NCI-H748 (cell line): ENCODE measurements around the gene DRD4.

ENCODE experiments used
- DNase-seq: peaks from one replicate; lab custom pipeline; 2025; ENCODE audit not compliant: unreplicated experiment; lab: John Stamatoyannopoulos, UW

Gene DRD4

GRCh38 chr11:636511-637332, at the start of gene DRD4:
Gene DRD4, plus strand, starts transcription at chr11:637269. Its CDS starts 36 bp downstream, at chr11:637305.
- DNase-seq: no peak

- no peak for DNase-seq
Measured at GRCh38 chr11:587546-587945, 49.5 kb upstream of the DRD4 start.

- no peak for DNase-seq
Measured at GRCh38 chr11:587978-588380, 49.1 kb upstream of the DRD4 start.

- DNase-seq: no peak
Measured at GRCh38 chr11:589798-590197, 47.3 kb upstream of the DRD4 start.

- DNase-seq: no peak
Measured at GRCh38 chr11:590997-591396, 46.1 kb upstream of the DRD4 start.

- no peak for DNase-seq
Measured at GRCh38 chr11:592501-592900, 44.6 kb upstream of the DRD4 start.

- no peak for DNase-seq
Measured at GRCh38 chr11:592918-593317, 44.2 kb upstream of the DRD4 start.

- no peak for DNase-seq
Measured at GRCh38 chr11:593347-593746, 43.7 kb upstream of the DRD4 start.

GRCh38 chr11:595400-595799, 41.7 kb upstream of the DRD4 start:
- DNase-seq: no peak

- no peak for DNase-seq
Measured at GRCh38 chr11:596374-596773, 40.7 kb upstream of the DRD4 start.

- no peak for DNase-seq
Measured at GRCh38 chr11:597166-597725, 39.8 kb upstream of the DRD4 start.

GRCh38 chr11:598005-598680, 38.9 kb upstream of the DRD4 start:
- no peak for DNase-seq

- no peak for DNase-seq
Measured at GRCh38 chr11:601573-602245, 35.4 kb upstream of the DRD4 start.

- DNase-seq: no peak
Measured at GRCh38 chr11:603154-603553, 33.9 kb upstream of the DRD4 start.

GRCh38 chr11:605286-606129, 31.6 kb upstream of the DRD4 start:
- no peak for DNase-seq

- DNase-seq: no peak
Measured at GRCh38 chr11:606245-606644, 30.8 kb upstream of the DRD4 start.

GRCh38 chr11:607020-607780, 29.9 kb upstream of the DRD4 start:
- no peak for DNase-seq

GRCh38 chr11:607971-608659, 29.0 kb upstream of the DRD4 start:
- no peak for DNase-seq

- DNase-seq: no peak
Measured at GRCh38 chr11:608791-609251, 28.2 kb upstream of the DRD4 start.
